ENCODE data around the gene CCDC88A.
"Not testable (repeated sequence)": the region's sequence is repeated elsewhere in the genome, so short reads cannot be mapped to it uniquely, and the experiment has no call there.

CCDC88A gene

GRCh38 chr2:55420871-55421270 lies 1.2 kb upstream of the CCDC88A start:
- DNase-seq: no peak

GRCh38 chr2:55420439-55420725 lies 726 bp upstream of the CCDC88A start:
- no peak for DNase-seq

- peak; percentile 47 for DNase-seq
These were observed 400 bp downstream of the CCDC88A start for GRCh38 chr2:55419233-55419678.

- DNase-seq: no peak
These were observed 984 bp downstream of the CCDC88A start for GRCh38 chr2:55418512-55419232.

- no peak for DNase-seq
These were observed 1.6 kb downstream of the CCDC88A start for GRCh38 chr2:55418072-55418471.

- DNase-seq: no peak
These were observed 2.7 kb downstream of the CCDC88A start for GRCh38 chr2:55416786-55417568.

- no peak for DNase-seq
These were observed 4.4 kb downstream of the CCDC88A start for GRCh38 chr2:55415300-55415699.

GRCh38 chr2:55408918-55409868 lies 10.5 kb downstream of the CCDC88A start:
- no peak for DNase-seq

- DNase-seq: no peak
These were observed 11.4 kb downstream of the CCDC88A start for GRCh38 chr2:55408098-55408882.

GRCh38 chr2:55405116-55405515 lies 14.5 kb downstream of the CCDC88A start:
- no peak for DNase-seq

- DNase-seq: no peak
These were observed 16.2 kb downstream of the CCDC88A start for GRCh38 chr2:55403256-55403998.

- no peak for DNase-seq
These were observed 18.5 kb downstream of the CCDC88A start for GRCh38 chr2:55401124-55401523.

GRCh38 chr2:55400332-55400731 lies 19.3 kb downstream of the CCDC88A start:
- no peak for DNase-seq

- no peak for DNase-seq
These were observed 19.8 kb downstream of the CCDC88A start for GRCh38 chr2:55399815-55400214.

GRCh38 chr2:55395724-55396605 lies 23.7 kb downstream of the CCDC88A start:
- DNase-seq: no peak

- no peak for DNase-seq
These were observed 27.9 kb downstream of the CCDC88A start for GRCh38 chr2:55391615-55392242.

- no peak for DNase-seq
These were observed 28.5 kb downstream of the CCDC88A start for GRCh38 chr2:55391155-55391554.

GRCh38 chr2:55385516-55385915 lies 34.1 kb downstream of the CCDC88A start:
- not testable (repeated sequence) for DNase-seq

GRCh38 chr2:55384786-55385185 lies 34.9 kb downstream of the CCDC88A start:
- no peak for DNase-seq

- DNase-seq: no peak
These were observed 48.3 kb downstream of the CCDC88A start for GRCh38 chr2:55371376-55371775.

Data from COR-L47 (cell line).